A549 (cell line): ENCODE results near the gene LANCL1.

ENCODE experiments used
- CEBPB ChIP-seq, 2 experiments: fragments of >200 bp in 1 of 2; sonication (Bioruptor Twin) in 1 of 2; formaldehyde crosslinking in 1 of 2; IDR thresholded peaks; 2 replicates each; pipeline ENCODE4 v1.6.1; 2012 to 2016
- EHMT2 ChIP-seq: fragments of 200-600 bp; sonication (generic); IDR thresholded peaks from 2 replicates; pipeline ENCODE4 v1.6.1; 2016; ENCODE audit warnings: antibody characterized with exemption, low read depth, mild to moderate bottlenecking, moderate library complexity
- POLR2A ChIP-seq: IDR thresholded peaks from 2 replicates; pipeline ENCODE4 v1.6.1; 2012; ENCODE audit warnings: mild to moderate bottlenecking, low read length
- POLR2AphosphoS2 ChIP-seq: conservative IDR thresholded peaks from 2 replicates; pipeline ENCODE4 v1.6.1; 2012; ENCODE audit warnings: low read length, improper control_type of control experiment, inconsistent platforms
- RAD21 ChIP-seq, 2 experiments: fragments of >200 bp in 1 of 2; sonication (Bioruptor Twin) in 1 of 2; formaldehyde crosslinking in 1 of 2; IDR thresholded peaks in 1 of 2; conservative IDR thresholded peaks in 1 of 2; 2 replicates in 1 of 2; 3 replicates in 1 of 2; pipeline ENCODE4 v1.6.1; 2012 to 2018; ENCODE audit warnings: inconsistent platforms in 1 of 2
- RCOR1 ChIP-seq: fragments of 150-350 bp; IDR thresholded peaks from 2 replicates; pipeline ENCODE4 v1.6.1; 2014; ENCODE audit warnings: antibody characterized with exemption, low read length, low read depth
- SMC3 ChIP-seq: fragments of >200 bp; sonication (Bioruptor Twin); formaldehyde crosslinking; IDR thresholded peaks from 3 replicates; pipeline ENCODE4 v1.6.1; 2018; ENCODE audit warnings: inconsistent platforms
- TF ChIP-seq, protein P1 (sequence below): fragments of >200 bp; sonication (Bioruptor Twin); formaldehyde crosslinking; IDR thresholded peaks from 3 replicates; pipeline ENCODE4 v1.5.1; 2016
- TF ChIP-seq, protein P2 (sequence below): fragments of 200-600 bp; sonication (generic); IDR thresholded peaks from 2 replicates; pipeline ENCODE4 v1.6.1; 2016; ENCODE audit warnings: antibody characterized with exemption, mild to moderate bottlenecking, moderate library complexity
- TF ChIP-seq, protein P3 (sequence below): fragments of 150-350 bp; IDR thresholded peaks from 2 replicates; pipeline ENCODE4 v1.6.1; 2014; ENCODE audit warnings: low read depth, mild to moderate bottlenecking, low read length

DNA sequence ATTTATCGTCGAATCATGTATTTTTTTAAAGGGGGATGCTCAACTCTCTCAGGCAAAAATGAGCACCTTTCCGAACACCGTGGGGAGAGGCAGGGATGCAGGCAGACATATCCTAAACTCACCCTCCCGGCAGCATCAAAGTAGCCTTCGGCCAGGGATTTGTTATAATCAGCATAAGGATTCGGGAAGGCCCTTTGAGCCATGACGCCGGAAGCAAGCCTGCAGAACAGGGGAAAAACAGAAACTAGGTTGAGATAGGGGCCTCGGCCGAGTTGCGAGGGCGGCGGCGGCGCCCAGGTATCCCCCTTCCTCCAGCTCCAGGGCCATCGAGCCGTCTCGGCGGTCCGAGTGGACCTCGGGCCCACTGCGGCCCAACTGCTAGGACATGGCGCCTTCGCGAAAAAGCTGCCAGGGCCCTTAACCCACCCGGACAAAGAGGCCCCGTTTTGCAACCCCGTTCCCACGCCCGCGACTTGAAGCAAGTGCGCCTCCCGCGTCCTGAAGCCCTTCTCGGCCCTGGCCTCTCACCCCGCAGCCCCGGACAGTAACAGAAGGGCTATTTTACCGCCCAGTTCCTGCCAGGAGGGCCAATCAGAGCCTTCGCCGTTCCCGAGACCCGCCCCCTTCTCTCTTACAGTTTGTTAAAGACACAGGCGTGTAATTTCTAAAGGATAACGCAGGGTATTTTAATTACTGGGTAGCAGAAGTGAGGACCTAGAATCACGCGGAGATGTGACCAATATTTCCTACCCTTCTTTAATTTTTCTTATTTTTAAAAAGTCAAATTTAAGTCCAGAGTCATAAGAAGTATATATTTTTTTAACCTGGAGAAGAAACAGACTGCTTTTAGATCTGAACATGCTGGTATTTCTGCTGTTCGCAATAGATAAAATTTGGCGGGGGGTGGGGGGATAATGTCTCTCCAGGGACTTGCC lies at the start of gene LANCL1:
- TF ChIP-seq, protein P1, sequence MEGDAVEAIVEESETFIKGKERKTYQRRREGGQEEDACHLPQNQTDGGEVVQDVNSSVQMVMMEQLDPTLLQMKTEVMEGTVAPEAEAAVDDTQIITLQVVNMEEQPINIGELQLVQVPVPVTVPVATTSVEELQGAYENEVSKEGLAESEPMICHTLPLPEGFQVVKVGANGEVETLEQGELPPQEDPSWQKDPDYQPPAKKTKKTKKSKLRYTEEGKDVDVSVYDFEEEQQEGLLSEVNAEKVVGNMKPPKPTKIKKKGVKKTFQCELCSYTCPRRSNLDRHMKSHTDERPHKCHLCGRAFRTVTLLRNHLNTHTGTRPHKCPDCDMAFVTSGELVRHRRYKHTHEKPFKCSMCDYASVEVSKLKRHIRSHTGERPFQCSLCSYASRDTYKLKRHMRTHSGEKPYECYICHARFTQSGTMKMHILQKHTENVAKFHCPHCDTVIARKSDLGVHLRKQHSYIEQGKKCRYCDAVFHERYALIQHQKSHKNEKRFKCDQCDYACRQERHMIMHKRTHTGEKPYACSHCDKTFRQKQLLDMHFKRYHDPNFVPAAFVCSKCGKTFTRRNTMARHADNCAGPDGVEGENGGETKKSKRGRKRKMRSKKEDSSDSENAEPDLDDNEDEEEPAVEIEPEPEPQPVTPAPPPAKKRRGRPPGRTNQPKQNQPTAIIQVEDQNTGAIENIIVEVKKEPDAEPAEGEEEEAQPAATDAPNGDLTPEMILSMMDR, result no peak
- peak; percentile 82 for TF ChIP-seq POLR2A
- TF ChIP-seq RCOR1, result no peak
- TF ChIP-seq, protein P2, sequence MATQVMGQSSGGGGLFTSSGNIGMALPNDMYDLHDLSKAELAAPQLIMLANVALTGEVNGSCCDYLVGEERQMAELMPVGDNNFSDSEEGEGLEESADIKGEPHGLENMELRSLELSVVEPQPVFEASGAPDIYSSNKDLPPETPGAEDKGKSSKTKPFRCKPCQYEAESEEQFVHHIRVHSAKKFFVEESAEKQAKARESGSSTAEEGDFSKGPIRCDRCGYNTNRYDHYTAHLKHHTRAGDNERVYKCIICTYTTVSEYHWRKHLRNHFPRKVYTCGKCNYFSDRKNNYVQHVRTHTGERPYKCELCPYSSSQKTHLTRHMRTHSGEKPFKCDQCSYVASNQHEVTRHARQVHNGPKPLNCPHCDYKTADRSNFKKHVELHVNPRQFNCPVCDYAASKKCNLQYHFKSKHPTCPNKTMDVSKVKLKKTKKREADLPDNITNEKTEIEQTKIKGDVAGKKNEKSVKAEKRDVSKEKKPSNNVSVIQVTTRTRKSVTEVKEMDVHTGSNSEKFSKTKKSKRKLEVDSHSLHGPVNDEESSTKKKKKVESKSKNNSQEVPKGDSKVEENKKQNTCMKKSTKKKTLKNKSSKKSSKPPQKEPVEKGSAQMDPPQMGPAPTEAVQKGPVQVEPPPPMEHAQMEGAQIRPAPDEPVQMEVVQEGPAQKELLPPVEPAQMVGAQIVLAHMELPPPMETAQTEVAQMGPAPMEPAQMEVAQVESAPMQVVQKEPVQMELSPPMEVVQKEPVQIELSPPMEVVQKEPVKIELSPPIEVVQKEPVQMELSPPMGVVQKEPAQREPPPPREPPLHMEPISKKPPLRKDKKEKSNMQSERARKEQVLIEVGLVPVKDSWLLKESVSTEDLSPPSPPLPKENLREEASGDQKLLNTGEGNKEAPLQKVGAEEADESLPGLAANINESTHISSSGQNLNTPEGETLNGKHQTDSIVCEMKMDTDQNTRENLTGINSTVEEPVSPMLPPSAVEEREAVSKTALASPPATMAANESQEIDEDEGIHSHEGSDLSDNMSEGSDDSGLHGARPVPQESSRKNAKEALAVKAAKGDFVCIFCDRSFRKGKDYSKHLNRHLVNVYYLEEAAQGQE, result no peak
- TF ChIP-seq CEBPB (IDR thresholded peaks at IDR 0.05), result no peak
- TF ChIP-seq SMC3, result no peak
- TF ChIP-seq, protein P3, sequence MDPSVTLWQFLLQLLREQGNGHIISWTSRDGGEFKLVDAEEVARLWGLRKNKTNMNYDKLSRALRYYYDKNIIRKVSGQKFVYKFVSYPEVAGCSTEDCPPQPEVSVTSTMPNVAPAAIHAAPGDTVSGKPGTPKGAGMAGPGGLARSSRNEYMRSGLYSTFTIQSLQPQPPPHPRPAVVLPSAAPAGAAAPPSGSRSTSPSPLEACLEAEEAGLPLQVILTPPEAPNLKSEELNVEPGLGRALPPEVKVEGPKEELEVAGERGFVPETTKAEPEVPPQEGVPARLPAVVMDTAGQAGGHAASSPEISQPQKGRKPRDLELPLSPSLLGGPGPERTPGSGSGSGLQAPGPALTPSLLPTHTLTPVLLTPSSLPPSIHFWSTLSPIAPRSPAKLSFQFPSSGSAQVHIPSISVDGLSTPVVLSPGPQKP, result no peak
- TF ChIP-seq RAD21 (conservative IDR thresholded peaks at IDR 0.05 in 1 of 2, IDR thresholded peaks at IDR 0.05 in 1 of 2), result no peak
- TF ChIP-seq POLR2AphosphoS2, result no peak
- TF ChIP-seq EHMT2, result no peak
